T1000 (cell line): ENCODE measurements around the gene IL17D.
"Not testable (repeated sequence)": the region's sequence is repeated elsewhere in the genome, so short reads cannot be mapped to it uniquely, and the experiment has no call there.

ENCODE experiments used
- DNase-seq: peaks from one replicate; lab custom pipeline; 2025; ENCODE audit warnings: mixed read lengths; lab: John Stamatoyannopoulos, UW

Gene IL17D

DNA sequence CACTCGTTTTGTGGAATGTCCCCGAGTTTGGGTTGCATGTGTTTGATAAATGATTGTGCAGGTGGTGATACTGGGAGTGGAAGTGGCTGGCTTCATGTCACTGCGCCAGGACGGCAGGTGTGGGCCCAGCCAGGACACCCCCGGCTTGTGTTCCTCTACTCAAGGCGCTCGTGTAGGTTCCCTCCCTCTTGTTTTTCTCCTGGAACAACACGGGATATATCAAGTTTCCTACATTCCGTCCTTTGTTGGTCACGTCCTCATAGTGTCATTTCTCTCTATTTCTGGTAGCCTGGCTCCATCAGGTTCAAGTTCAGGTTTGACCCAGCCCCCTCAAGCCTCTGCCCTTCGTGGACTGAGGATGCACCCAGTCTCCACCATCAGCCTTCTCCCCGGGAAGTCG lies 16.3 kb downstream of the IL17D start:
- no peak for DNase-seq

DNA sequence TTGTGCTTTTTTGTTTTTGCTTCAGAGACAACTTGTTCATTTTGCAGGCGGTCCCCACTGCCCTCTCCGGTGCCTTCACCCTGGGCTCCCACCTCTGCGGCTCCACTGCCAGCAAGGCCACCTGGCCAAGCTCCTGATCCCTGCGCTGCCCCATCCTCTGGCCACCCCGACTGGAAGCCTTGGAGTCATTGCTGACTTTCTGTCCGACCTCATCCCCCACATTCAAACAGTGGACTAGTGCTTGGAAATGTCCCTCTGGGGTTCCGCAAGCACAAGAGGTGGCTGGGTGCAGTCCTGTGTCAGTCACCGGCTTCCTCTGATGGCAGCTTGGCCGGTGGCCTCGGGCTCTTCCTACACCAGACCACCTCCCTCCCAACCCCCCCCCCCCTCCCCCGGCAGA lies 17.0 kb downstream of the IL17D start:
- no peak for DNase-seq

DNA sequence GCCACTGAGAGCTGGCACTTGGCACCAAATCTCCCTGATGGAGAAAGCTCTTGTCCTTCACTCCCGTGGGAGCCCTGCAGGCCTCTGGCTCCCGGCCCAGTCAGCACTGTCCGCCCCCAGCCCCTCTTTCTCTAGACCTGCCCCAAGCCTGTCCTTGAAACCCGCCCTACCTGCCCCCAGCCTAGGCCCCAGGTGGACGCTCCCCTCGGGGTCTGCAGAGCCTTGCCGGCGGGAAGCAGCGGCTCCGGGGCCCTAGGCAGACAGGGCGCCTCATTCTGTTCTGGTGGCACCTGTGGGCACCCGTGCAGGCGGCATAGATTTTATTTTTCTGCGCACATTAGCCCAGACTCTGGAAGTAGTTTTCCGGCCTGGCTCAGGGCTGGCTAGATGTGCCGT lies 17.6 kb downstream of the IL17D start:
- DNase-seq: no peak

DNA sequence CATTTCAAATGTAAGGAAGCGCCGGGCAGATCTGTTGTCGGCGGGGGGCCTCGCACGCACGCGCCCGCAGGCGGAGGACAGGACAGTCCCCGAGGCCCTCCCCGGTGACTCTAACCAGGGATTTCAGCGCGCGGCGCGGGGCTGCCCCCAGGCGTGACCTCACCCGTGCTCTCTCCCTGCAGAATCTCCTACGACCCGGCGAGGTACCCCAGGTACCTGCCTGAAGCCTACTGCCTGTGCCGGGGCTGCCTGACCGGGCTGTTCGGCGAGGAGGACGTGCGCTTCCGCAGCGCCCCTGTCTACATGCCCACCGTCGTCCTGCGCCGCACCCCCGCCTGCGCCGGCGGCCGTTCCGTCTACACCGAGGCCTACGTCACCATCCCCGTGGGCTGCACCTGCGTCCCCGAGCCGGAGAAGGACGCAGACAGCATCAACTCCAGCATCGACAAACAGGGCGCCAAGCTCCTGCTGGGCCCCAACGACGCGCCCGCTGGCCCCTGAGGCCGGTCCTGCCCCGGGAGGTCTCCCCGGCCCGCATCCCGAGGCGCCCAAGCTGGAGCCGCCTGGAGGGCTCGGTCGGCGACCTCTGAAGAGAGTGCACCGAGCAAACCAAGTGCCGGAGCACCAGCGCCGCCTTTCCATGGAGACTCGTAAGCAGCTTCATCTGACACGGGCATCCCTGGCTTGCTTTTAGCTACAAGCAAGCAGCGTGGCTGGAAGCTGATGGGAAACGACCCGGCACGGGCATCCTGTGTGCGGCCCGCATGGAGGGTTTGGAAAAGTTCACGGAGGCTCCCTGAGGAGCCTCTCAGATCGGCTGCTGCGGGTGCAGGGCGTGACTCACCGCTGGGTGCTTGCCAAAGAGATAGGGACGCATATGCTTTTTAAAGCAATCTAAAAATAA lies 18.2 kb downstream of the IL17D start:
- no peak for DNase-seq

DNA sequence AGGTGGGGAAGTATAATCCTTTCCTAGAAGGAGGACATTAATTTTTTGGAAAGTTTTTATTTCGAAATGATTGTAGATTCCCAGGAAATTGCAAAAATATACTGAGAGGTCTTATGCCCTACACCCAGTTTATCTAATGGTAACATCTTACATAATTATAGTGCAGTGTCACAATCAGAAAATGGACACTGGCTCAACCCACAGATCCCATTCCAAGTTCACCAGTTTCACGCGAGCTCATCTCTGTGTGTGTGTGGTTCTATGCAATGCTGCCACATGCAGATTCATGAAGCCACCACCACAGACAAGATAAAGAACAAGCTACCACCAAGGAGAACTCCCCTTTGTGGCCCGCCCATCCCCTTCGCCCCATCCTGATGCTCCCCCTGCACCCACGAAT lies 24.4 kb downstream of the IL17D start:
- DNase-seq: no peak

DNA sequence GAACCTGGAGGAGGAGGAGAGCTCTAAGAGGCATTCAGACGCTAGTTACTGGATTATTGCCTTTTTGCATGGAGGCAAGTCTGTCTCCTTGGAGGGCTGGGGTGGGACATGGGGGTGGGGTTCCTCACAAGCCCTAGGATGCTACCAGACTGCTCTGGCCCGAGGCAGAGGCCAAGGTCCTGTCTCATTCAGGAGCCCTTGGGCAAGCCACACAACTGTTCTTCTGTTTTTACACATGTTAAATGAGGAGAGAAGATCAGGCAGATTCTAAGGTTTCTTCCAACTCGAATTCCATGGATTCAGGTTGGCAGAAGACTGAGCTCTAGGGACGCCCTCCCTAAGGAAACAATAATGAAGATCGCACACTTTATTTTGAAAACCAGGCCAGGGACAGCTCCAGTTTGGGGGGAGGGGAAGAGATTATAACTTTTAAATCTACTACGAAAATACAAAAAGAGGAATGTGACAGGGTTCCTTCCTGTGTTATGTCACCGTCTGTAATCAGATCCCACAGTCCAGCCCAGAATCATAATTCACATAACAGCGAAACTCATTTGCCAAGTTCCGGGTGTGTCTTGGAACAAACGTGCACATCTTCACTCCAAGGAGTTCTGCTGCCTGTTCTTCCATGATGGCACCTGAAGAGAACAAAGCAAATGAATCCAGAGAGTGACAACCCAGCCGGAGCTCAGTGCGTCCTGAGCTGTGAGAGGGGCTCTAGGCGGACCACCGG lies 25.2 kb downstream of the IL17D start:
- DNase-seq: no peak

DNA sequence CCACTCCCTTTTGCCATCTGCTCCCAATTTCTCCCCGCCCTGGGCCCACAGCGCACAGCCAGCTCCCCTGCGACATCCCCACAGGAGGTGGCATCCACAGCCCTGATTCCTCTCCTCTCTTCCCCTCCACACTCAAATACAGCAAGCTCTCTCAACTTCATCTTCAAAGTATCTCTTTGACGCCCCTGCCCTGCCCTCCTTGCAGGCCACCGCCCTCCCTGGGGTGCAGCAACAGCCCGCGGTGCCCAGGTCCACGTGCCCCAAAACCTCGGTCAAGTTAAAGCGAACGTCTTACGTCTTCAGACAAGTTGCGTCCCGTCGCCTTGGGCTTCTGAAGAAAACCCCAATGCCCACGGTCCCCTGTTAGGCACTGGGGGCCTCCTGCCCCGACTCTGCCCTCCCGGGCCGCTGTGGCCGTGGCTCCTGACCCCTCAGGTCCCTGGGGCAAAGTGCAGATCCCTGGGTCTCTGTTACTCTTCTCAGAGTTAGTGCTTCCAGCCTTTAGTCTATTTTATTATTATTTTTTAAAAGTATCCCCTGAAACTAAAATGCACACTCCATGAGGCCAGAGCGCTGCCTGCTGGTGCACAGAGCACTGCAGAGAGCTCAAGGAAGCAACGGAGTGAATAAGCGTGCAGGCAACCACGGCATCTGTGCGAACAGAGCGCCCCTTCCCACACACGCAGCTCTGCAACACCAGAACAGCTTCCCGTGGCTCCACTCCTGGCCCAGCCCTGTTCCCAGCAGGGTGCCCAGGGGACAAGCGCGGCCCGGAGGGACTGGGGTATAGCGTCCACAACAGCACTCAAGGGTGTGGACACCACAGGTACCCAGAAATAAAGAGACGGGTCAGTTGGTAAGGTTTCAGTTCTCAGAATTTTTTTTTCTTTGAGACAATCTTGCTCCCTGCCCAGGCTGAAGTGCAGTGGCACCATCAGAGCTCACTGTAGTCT lies 26.4 kb downstream of the IL17D start:
- no peak for DNase-seq

DNA sequence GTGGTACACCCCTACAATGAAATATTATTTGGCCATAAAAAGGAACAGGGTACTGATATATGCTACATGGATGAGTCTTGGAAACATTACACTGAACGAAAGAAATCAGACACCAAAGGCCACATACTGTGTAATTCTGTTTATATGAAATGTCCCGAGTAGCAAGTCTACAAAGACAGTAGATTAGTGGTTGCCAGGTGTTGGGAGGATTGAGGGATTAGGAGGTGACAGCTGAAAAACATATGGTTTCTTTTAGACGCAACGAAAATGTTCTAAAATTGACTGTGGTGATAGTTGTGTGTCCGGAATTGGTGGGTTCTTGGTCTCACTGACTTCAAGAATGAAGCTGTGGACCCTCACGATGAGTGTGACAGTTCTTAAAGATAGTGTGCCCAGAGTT lies 35.1 kb downstream of the IL17D start:
- no peak for DNase-seq

DNA sequence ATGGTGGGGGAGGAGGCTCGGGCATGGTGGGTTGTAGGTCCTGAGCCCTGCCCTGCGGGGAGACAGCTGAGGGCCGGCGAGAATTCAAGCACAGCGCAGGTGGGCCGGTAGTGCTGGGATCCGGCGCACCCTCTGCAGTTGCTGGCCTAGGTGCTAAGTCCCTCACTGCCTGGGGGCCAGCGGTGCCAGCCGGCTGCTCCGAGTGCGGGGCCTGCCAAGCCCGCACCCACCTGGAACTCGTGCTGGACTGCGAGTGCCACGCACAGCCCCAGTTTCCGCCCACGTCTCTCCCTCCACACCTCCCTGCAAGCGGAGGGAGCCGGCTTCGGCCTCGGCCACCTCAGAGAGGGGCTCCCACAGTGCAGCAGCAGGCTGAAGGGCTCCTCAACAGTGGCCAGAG lies 36.5 kb downstream of the IL17D start:
- DNase-seq: no peak

DNA sequence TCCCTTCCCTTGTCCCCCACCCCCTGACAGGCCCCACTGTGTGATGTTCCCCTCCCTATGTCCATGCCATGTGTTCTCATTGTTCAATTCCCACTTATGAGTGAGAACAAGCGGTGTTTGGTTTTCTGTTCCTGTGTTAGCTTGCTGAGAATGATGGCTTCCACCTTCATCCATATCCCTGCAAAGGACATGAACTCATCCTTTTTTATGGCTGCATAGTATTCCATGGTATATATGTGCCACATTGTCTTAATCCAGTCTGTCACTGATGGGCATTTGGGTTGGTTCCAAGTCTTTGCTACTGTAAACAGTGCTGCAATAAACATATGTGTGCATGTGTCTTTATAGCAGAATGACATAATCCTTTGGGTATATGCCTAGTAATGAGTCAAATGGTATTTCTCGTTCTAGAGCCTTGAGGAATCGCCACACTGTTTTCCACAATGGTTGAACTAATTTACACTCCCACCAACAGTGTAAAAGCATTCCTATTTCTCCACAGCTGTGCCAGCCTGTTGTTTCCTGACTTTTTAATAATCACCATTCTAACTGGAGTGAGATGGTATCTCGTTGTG lies 40.4 kb downstream of the IL17D start:
- DNase-seq: not testable (repeated sequence)

DNA sequence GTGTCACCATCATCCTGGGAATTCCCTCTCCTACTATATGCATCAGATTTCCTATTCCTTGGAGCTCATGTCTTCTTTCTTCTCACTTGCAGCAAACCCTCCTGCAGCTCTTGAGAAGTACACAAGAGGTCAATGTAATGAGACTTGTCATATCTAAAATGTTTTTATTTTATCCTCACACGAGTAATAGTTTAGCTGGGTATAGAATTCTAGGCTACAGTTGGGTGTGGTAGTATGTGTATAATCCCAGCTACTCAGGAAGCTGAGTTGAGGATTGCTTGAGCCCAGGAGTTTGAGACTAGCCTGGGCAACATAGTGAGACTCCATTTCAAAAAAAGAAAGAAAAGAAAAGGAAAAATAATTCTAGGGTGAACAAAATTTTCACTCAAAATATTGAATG lies 45.9 kb downstream of the IL17D start:
- DNase-seq: no peak

DNA sequence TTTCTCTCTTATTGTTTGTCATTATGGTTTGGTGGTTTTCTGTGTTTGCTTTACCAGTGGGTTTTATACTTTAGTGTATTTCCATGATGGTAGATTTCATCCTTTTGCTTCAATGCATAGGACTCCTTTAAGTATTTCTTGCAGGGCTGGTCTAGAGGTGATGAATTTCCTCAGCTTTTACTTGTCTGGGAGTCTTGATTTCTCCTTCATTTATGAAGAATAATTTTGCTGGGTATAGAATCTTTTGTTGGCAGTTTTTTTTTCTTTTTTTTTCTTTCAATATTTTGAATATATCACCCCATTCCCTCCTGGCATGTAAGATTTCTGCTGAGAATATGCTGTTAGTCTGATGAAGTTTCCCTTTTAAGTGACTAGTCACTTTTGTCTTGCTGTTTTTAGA lies 50.5 kb downstream of the IL17D start:
- DNase-seq: no peak

DNA sequence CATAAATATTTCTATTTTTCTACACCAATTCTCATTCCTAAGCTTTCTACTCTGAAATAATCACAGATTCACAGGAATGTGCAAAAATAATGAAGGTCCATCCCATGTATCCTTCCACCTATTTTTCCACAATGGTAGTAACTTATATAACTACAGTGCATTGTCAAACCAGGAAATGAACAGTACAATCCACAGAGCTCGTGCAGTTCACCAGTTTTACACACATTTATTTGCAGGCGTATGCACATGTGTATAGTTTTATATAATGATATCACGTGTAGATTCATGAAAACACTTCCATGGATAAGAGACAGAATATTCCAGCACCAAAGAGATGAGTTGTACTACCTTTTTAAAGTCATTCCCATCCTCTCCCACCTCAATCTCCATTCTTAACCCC lies 57.4 kb downstream of the IL17D start:
- DNase-seq: no peak

DNA sequence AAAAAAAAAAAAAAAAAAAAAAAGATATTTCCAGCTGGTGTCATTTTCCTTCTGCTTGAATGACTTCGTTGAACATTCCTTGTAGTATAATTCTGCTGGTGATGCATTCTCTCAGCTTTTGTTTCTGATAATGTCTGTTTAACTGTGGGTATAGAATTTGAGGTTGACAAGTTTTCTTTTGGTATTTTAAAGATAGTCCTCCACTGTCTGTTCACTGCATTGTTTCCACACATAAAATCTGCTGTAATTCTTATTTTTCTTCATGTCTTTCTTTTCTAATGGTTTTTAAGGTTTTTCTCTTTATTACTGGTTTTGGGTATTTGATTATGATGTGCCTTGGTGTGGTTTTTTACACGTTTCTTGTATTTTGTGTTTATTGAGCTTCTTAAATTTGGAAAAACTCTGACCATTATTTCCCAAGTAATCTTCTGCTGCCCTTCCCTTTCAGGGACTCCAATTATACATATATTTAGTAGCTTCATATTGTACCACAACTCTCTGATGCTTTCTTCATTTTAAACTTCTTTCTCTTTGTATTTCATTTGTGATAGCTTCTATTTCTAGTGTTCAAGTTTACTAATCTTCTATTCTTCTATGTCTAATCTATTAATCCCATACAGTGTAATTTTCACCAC lies 63.9 kb downstream of the IL17D start:
- DNase-seq: no peak

DNA sequence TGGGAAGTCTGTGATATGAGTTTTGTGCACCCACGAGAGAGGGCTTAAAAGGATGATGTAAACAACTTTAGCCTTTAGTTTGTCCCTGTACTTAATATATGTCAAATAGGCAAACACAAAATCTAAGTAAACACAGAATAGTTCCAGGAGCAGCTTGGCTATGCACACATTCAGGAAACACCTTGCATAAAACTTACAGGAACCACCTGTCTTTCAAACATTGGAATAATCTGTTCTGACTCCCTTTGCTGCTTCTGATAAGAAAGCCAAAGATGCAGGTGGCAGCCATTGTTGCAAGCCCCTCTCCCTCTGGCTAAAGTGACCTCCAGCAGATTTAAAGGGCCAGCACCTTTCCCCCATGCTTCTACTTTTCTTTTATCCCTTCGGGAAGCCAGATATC lies 65.6 kb downstream of the IL17D start:
- DNase-seq: no peak

DNA sequence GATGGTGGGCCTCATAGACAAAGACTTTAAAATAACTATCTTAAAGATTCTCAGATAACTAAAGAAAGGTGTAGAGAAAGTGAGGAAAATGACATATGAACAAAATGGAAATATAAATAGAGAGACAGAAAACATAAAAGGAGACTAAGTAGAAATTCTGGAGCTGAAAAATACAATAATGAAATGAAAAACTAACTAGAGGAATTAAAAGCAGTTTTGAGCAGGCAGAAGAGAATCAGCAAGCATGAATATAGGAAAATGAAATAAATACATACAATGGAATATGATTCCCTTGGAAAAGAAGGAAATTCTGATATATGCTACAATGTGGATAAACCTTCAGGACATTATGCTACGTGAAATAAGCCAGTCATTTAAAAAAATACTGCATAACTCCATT lies 66.3 kb downstream of the IL17D start:
- no peak for DNase-seq
